Hippocampal formation (tissue), 2 donors: ENCODE results near the gene LPIN1.
"Not testable (repeated sequence)": the region's sequence is repeated elsewhere in the genome, so short reads cannot be mapped to it uniquely, and the experiment has no call there.

Experiments used
- DNase-seq, 2 donors: peaks; one replicate each; lab custom pipeline; 2025; lab: John Stamatoyannopoulos, UW

The LPIN1 gene

DNA sequence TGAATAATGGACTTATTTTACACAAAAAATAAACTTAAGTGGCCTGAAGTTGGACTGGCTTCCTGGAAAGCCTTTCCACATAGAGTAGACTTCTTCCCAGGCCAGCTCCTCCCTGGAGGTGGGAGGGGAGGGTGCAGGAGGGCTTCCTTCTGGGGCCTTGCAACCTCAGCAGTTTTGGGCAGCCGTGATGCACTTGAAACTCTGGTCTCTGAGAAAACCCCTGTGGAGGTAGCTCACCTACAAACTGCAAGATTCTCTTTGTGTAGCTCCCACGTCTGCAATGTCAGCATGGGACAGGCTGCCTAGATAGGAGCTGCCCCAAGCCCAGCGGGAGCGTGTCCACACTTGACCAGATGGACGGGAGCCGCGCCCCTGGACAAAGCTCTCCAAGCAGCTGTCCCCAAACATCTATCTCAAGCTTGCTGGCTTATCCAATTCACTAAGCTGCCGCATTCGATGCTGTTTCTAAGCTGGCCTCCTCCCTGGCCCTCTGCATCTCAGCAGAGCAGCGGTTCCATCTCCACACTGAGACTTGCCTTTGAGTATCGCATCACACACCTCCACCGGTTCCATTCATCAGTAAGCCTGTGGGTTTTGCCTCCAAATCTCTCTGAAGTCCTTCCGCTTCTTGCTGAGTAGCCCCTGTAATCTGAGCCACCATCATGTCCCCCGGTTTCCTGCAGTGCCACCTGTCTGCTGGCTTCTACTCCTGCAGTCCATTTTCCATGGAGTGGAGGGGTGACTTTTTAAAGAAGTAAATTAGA, 1.6 kb upstream of the LPIN1 start:
- no peak for DNase-seq

DNA sequence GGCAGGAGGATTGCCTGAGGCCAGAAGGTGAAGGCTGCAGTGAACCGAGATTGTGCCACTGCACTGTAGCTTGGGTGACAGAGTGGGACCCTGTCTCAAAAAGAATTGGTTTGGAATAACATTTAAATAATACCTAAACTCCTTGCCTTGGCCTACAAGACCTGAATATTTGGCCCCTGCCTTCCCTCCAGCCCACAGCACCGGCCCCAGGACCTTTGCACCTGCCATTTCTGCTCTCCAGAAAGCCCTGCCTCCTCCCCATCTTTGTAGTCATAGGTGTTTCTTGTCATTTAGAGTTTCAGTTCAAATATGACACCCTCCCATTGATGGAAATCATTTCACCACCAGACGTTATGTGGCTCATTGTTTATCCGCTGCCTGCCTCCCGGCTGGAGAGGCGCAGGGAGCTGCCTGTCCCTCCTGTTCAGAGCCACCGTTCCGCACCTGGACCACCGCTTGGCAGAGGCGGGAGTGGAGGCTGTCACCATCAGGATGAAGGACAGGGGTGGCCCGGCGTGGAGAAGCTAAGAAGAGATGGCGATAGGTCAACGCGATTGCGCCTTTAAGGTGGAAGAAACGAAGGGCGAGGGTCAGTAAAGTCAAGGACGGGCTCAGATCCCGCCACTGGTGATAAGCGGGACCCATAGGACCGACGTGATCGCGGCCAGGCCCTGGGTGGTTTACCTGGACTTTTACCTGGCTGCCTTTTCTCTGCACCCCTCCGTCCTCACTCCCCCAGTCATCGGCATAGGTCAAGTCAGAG, 638 bp upstream of the LPIN1 start:
- DNase-seq = no peak

DNA sequence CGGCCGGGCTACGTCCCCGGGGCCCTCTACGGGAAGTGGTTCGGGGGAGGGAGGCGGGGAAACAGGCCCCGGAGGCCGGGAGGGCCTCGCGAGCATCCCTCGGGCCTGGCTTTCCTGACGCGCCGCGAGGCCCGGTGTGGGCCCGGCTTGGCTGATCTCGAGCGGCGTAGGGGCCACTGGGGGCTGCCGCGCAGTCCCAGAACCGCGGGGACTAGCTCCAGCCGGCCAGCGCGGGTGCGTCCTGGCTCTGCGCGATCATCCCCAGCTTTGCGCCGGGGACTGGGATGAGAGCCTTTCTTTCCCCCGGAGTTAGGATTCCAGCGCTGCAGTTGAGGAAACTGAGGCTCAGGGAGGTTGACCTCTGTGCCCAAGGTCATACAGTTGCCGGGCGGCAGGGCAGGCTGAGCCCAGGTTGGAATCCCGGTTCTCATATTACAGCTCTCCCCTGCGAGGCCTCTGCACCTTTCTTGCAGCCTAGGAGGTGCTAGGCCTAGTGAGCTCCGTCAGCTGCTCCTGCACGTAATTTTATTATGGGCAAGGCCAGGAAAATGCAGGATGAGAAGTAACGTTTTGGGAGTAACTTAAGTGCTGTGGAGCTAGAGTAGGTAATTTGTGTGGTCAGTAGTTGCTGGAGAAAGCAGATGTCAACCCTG, 501 bp downstream of the LPIN1 start:
- DNase-seq = peak in 1 of 2 donors; percentile 58

DNA sequence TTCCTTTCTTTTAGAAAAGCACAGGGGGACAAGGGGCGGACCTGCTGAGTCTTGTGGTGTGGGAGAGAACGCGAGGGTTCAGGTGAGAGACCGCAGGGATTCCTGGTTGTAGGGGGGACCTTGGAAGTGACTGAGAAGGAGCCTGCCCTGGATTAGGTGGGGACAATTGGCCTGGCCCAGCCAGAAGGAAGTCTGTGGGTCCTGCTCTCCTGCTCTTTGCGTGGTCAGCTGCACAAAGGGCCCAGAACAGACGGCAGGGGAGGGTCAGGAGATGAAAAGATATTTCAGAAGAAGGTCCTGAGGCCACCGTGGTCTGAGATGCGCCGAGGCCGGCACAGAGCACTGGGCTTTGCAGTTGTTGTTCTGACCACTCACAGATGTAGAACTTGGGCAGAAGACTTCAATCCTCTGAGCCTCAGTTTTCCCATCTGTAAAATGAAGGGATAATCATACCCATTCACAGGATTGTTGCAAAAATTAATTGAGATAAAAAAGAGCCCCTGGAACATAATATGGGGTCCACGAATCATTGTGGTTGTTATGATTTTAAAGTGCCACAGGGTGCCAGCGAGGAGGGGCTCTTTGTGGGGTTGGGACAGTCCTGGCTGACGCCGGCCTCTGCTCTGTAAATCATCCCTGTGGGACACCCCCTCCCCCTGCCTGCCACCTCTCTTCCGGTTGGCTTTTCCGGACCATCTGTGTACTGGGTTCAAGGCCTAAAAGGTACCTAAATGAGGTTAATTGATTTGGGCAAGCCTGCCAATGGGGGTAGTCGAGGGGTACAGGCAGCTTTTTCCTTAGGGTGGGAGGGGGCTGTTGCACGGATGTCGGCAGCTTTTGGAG, 1.8 kb downstream of the LPIN1 start:
- DNase-seq = no peak

DNA sequence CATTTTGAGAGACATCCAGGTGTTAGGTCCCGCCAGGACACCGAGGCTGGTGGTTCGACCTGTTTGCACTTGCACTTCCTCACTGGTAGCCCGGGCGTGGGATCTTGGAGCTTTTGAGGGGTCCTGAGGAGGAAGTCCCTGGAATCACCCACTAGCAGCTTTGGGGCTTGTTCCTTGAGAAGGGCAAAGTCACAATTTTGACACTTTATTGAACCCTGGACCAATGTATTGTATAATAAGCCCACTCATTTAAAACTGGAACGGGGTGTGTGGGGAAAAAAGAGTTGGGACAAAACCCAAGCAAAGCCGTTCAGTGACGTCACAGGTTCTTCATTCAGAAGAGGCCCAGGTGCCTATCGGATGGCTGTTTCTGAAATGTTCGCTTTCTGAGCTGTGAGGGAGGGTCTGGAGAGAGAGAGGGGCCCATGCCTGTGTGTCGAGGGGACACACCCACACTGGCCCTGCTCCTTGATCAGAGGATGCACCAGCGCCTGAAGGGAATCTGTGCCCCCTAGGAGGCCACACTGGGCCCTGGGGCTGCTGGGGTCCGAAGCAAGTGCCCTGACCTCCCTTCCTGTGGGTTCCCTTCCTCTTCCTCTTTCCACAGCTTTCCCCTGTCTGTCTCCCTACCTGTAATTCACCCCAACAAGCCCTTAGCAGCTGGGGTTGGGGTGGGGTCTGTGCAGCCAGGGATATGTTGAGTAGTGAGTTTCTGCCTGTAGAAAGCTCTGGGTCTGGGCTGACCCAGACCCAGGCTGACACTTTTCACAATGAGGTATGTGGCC, 2.6 kb downstream of the LPIN1 start:
- no peak for DNase-seq

DNA sequence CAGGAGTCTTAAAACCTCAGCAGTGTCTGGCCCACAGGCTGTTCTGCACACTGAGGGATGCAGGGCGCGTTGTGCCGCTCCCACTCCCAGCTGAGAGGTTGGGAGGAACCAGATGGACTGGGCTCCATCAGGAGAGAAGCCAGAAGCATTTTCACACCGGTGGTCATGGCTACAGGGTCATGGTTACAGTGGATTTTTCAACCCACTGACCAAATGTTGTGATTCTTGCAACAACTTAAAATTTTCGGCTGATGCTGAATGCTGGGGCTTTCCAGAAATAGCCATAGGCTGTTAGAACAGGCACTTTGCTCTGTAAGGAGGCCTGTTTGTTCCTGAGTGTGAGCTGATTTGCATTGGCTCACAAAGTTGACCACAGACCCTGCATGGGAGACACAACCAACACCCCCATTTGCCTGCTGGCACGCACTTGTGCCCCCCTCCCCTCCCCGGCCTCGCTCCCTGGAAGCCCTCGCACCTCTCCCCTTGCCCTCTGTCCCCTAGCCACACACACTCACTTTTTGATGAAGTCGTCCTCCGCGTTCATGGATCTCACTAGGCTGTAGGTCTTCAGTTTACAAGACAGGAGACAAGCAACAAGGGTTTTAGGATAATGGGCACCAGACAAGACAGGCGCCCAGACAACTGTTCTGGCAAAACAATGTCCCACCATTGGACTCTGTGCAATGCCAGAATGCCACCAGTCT, 3.4 kb downstream of the LPIN1 start:
- DNase-seq = no peak

DNA sequence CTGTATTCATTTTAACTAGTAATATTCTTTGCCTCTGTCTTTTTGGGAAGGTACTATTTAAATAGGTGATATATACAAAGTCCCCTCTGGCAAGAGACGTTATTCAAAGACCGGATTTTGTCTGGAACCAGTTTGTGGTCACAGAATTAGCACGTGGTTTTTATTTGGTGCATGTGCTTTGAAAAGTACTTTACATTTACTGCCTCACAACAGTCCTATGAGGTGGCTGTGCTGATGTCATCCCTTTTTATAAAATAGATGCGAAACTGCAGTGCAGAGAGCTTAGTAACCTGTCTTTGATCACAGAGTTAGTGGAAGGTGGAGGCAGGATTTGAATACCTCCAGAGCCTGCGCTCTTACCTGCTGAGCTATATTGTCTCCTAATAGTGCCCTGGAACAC, 4.0 kb downstream of the LPIN1 start:
- no peak for DNase-seq

DNA sequence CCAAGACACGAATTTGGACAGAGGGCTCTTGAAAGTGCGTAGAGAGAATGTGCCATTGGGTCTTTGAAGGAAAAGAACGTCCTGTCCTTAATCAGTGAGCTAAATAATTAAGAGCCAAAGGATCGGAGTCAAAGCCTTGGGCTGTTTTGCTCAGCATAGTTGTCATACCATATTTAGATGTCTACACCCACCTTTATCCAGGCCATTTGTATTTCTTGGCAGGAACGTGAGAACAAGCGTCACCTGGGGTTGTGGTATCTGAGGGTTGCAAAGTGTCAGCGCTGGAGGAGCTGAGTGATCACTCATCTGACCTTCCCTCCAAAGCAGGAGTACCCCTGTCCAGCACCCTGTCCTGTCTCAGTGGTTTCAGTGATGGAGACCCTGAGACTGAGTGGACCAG, 4.5 kb downstream of the LPIN1 start:
- DNase-seq = no peak

DNA sequence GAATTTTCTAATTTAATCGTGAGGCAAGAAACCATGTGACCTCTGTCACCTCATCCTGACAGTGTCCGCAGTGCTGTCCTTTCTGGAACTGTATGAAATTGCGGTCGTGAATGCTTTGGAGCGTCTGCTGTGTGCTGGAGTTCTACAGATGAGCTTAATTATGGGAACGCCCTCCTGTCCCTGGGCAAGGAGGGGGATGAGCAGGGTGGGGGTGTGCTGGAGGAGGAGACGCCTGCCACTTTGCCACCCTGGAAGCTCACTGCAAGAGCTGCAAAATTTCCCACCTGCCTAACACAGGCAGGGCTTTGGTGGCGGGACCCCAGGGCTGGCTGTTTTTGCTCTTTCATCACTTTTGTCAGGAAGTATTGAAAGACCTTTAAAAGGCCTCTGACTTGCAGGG, 6.5 kb downstream of the LPIN1 start:
- no peak for DNase-seq

DNA sequence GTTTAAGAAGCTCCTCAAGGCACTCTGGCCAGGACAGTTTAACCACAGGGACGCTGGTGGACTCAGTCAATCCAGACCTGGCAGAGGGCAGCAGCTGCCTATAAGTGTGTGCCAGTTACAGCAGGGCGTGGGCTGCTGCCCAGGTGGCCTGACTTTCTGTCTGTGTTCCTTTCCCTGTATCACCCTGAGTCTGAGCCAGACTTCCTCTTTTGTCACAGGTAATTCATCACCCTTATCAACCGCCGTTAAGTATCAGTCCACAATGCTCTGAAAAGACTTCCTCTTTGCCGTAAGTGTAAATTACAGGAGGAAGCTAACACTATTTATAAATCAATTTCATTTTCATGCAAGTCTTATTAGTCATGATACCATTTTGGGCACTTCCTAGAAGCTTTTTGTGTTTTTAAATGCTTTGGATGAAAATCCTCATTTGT, 7.0 kb downstream of the LPIN1 start:
- DNase-seq = no peak

DNA sequence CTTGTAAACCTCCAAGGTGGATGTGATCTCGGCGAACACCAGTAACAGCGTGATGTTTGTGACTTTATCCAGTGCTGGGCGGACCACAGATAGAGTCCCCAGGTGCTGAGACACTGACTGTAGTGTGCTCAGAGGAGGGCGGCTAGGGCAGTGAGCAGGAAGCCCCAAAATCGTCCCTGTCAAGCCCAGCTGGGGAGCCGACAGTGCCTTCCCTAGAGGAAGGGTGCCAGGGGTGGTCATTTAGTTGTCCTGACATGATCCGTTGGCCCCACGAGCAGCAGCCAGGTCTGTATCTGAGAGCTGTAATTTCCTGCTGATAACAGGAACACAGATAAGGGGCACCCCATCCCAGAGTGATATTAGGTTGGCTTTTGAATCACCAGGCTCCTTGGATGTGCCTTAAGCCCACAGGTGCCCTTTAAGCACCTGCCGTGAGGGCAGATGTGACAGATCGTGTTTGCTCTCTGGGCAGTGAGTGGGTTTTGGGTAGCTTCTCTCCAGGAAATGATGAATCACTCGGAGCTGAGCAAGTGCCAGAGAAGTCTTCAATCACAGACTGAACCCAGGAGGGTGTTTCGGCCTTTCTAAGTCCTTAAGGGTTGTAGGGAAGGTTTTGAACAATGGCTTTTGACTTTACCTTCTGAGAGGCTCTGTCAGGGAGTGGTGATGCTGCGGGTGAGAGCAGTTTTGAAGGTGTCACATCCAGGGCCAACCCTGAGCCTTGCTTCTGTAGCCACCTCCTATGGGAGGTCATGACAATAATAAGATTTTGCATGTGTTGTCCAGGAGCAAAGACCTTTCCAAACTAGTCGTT, 7.7 kb downstream of the LPIN1 start:
- DNase-seq = no peak

DNA sequence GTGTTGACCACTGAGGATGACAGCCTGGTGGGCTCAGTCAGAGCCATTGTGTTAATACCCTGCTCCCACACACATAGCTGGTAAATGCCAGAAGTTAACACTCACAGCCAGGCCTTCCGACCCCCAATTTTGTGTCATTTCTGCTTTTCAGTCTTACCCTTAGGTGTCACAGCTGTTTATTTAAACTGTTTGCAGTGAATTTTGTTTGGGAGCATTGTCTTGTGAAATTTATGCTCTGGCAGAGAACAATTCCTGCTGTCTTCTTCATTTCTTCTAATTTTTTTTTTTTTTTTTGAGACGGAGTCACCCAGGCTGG, 8.2 kb downstream of the LPIN1 start:
- DNase-seq = no peak

DNA sequence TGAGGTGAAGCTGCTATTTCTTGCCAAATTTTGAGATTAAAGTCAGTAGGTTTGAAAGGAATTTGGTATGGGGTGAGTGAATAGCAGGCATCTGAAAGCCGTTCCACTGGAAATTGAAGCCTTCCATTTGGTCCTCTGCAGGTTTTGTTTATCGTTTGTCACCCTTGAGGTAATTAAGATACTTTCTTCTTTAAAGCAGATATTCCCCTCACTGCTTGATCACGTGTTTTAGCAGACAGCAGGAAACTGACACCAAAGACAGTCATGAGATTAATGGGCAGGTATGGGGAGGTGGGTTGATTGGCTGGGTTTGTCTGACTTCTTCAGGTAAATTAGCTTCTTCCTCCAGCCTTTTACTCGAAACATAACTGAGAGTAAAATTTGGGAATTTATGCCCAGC, 10.7 kb downstream of the LPIN1 start:
- no peak for DNase-seq

DNA sequence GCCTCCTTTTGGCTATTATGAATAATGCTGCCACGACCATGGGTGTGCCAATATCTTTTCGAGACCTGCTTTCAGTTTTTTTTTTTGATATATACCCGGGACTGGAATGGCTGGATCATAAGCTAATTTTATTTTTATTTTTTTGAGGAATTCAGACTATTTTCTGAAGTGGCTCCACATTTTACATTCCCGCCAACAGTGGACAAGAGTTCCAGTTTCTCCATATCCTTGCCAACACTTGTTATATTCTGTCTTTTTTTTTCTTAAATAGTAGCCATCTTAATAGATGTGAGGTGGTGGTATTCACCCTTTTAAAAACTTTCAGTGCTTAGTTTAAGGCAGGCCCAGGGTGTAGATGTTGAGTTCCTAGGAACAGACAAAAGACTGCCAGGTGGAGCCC, 11.8 kb downstream of the LPIN1 start:
- no peak for DNase-seq

DNA sequence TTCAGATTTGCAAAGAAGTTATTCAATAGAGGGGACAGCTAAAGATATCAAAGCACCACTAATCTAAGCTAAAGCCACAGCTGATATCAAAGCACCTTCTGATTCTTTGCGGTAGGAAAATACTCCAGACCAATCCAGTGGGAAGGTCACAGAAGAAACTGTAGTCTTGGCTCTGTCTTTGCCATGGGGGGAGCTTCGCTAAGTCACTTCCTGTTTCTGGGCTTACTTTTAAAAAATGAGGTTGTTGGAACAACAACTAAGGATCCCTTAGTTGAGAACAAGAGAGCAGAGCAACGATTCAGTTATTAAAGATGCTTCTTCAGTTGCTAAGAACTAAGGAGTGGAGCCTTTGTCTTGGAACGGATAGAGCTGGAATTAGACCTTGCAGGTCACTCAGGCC, 12.2 kb downstream of the LPIN1 start:
- no peak for DNase-seq

DNA sequence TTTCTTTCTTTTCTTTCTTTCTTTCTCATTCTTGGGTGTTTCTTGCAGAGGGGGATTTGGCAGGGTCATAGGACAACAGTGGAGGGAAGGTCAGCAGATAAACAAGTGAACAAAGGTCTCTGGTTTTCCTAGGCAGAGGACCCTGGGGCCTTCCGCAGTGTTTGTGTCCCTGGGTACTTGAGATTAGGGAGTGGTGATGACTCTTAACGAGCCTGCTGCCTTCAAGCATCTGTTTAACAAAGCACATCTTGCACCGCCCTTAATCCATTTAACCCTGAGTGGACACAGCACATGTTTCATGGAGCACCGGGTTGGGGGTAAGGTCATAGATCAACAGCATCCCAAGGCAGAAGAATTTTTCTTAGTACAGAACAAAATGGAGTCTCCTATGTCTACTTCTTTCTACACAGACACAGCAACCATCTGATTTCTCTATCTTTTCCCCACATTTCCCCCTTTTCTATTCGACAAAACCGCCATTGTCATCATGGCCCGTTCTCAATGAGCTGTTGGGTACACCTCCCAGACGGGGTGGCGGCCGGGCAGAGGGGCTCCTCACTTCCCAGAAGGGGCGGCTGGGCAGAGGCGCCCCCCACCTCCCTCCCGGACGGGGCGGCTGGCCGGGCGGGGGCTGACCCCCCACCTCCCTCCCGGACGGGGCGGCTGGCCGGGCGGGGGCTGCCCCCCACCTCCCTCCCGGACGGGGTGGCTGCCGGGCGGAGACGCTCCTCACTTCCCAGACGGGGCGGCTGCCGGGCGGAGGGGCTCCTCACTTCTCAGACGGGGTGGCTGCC, 12.9 kb downstream of the LPIN1 start:
- DNase-seq = not testable (repeated sequence)

DNA sequence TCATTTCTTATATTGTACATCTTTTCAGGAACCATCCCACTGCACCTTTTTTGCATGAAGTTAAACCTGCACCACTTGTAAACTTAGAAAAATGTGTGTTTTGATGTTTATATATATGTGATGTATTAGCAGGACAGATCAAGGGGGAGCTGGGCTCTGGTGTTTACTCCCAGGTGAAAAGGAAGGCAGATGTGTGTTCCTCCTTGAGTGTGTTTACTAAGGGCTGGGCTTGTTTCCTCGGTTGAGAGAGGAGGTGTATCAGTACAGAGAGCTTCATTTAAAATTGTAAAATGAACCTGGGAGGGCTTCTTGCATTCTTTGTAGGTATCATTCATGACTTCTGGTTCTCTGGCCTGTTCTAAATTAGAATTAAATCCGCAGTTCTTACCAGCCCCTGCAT, 14.8 kb downstream of the LPIN1 start:
- no peak for DNase-seq

DNA sequence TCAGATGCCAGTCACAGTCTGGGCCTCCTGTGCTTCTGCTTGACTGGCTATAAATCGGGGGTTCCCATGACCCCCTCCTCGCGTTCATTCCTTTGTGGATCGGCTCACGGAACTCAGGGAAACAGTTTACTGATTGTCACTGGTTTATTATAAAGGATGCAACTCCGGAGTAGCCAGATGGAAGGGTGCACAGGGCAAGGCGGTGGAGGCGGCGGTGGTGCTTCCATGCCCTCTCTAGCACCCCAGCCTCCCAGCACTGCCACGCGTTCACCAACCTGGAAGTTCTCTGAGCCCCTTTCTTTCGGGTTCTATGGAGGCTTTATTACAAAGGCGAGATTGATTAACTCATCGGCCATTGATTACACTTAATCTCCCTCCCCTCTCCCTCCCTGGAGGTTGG, 15.6 kb downstream of the LPIN1 start:
- no peak for DNase-seq

DNA sequence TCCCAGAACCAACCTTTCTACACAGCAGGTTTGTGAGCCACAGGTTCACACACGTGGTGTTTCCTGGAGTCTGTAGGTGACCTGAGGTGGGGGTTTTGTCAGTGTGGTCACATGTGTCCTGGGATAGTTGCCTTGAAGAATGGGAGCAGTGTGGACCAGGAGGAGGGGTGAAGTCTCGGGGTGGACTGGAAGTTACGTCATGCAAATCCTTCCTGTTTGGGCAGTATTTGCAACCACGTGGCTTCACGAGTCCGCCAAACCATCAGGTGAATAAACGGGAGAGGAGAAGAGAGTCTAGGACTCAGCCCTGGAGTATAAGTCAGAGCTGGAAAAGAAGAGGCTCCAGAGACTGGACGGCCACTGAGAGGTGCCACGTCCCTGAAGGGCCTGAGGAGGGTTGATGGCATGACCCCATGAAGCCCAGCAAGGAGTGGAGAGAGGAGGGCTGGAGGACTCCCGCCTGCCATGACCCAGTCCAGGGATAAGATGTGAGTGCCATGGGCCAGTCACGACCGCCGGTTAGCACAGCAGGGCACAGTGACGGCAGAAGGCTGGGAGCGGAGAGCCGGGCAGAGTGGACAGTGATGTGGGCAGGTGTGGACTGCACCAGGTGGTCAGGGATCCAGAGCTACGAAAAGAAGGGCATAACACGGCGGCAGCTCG, 16.5 kb downstream of the LPIN1 start:
- no peak for DNase-seq
